SK-N-SH (cell line): Measurements from ENCODE around the gene ODAD3. TPM values are rescaled to one million over a fixed set of nuclear protein-coding genes. Genes with fewer than 3 reads are reported as not detected.

Source experiments
- CTCF ChIA-PET: fragments of 300-600, 350-600 bp; formaldehyde crosslinking; extraction: SDS; loops from one replicate; lab custom pipeline; 2021; lab: Yijun Ruan, JAX
- POLR2A ChIA-PET: fragments of 350-600 bp; sonication (Branson Sonifier 250); formaldehyde crosslinking; extraction: SDS; loops from one replicate; lab custom pipeline; 2020; ENCODE audit warnings: antibody characterized with exemption, inconsistent platforms; lab: Yijun Ruan, JAX
- DNase-seq: peaks from one replicate; pipeline ENCODE4 v3.0.0; 2012
- H2AFZ ChIP-seq: fragments of 200-600 bp; sonication (generic); 2 replicates; pipeline ENCODE4 v1.8.1; 2016; ENCODE audit warnings: antibody characterized with exemption, mild to moderate bottlenecking, low read depth
- H3F3A ChIP-seq: fragments of 200-600 bp; sonication (generic); replicated peaks from 2 replicates; pipeline ENCODE3; 2016; ENCODE audit warnings: antibody characterized with exemption, mild to moderate bottlenecking; ENCODE audit not compliant: insufficient read depth
- H3K27ac ChIP-seq, 2 experiments: fragments of 200-500 bp in 1 of 2; fragments of 200-600 bp in 1 of 2; sonication (Bioruptor generic) in 1 of 2; sonication (generic), shearing (Covaris generic) in 1 of 2; 2 replicates each; pipeline versions ENCODE4 v1.5.1 to v1.6.1; 2014 to 2016; ENCODE audit warnings: low read depth in 2 of 2, inconsistent platforms in 1 of 2, low read length in 1 of 2, mild to moderate bottlenecking in 1 of 2, mixed read lengths in 1 of 2
- H3K27me3 ChIP-seq: fragments of 200-600 bp; sonication (generic), shearing (Covaris generic); 2 replicates; pipeline ENCODE4 v1.6.1; 2016; ENCODE audit warnings: mixed run types; ENCODE audit not compliant: insufficient read depth
- H3K36me3 ChIP-seq, 2 experiments: fragments of 200-500 bp in 1 of 2; fragments of 200-600 bp in 1 of 2; sonication (Bioruptor generic) in 1 of 2; sonication (generic) in 1 of 2; replicated peaks in 1 of 2; 2 replicates each; pipeline versions ENCODE3 to v1.5.1; 2014 to 2016; ENCODE audit warnings: low read length in 1 of 2, mild to moderate bottlenecking in 1 of 2; ENCODE audit not compliant: insufficient read depth in 2 of 2, control insufficient read depth in 1 of 2
- H3K4me1 ChIP-seq, 2 experiments: fragments of 200-500 bp in 1 of 2; fragments of 200-600 bp in 1 of 2; sonication (Bioruptor generic) in 1 of 2; sonication (generic), shearing (Covaris generic) in 1 of 2; 2 replicates each; pipeline versions ENCODE4 v1.5.1 to v1.6.1; 2014 to 2016; ENCODE audit warnings: low read depth in 1 of 2, low read length in 1 of 2, mixed run types in 1 of 2; ENCODE audit not compliant: insufficient read depth in 2 of 2, control insufficient read depth in 1 of 2
- H3K4me2 ChIP-seq: fragments of 200-600 bp; sonication (generic), shearing (Covaris generic); 2 replicates; pipeline ENCODE4 v1.6.1; 2017; ENCODE audit warnings: mixed run types
- H3K4me3 ChIP-seq, 2 experiments: fragments of 200-500 bp in 1 of 2; fragments of 200-600 bp in 1 of 2; sonication (Bioruptor generic) in 1 of 2; sonication (generic), shearing (Covaris generic) in 1 of 2; 2 replicates each; pipeline versions ENCODE4 v1.5.1 to v1.8.1; 2014 to 2016; ENCODE audit warnings: low read depth in 2 of 2, inconsistent platforms in 1 of 2, low read length in 1 of 2, mild to moderate bottlenecking in 1 of 2, mixed read lengths in 1 of 2, moderate library complexity in 1 of 2
- H3K79me2 ChIP-seq: fragments of 200-600 bp; sonication (generic); 2 replicates; pipeline ENCODE4 v1.8.1; 2017; ENCODE audit warnings: mild to moderate bottlenecking; ENCODE audit not compliant: insufficient read depth
- H3K9ac ChIP-seq: fragments of 200-600 bp; sonication (generic); 2 replicates; pipeline ENCODE4 v1.6.1; 2017; ENCODE audit warnings: mixed run types
- H3K9me2 ChIP-seq: fragments of 200-600 bp; sonication (generic); 2 replicates; pipeline ENCODE4 v1.6.1; 2017; ENCODE audit warnings: mixed run types
- H3K9me3 ChIP-seq: fragments of 200-600 bp; sonication (generic); 2 replicates; pipeline ENCODE4 v1.6.1; 2017; ENCODE audit warnings: mixed run types, mild to moderate bottlenecking, moderate library complexity
- H4K20me1 ChIP-seq: fragments of 200-600 bp; sonication (generic); 2 replicates; pipeline ENCODE4 v1.6.1; 2017; ENCODE audit warnings: mild to moderate bottlenecking, mixed run types; ENCODE audit not compliant: insufficient read depth
- CHD2 ChIP-seq: fragments of 150-350 bp; IDR thresholded peaks from 2 replicates; pipeline ENCODE4 v1.6.1; 2018; ENCODE audit warnings: low read length; ENCODE audit not compliant: partially characterized antibody
- CTCF ChIP-seq: fragments of 200-600 bp; sonication (generic); IDR thresholded peaks from 2 replicates; pipeline ENCODE4 v1.6.1; 2017; ENCODE audit warnings: antibody characterized with exemption, mild to moderate bottlenecking, moderate library complexity
- ELF1 ChIP-seq: IDR thresholded peaks from 2 replicates; pipeline ENCODE4 v1.4.0; 2012
- EP300 ChIP-seq, 2 experiments: IDR thresholded peaks; 2 replicates each; pipeline versions ENCODE4 v1.4.0 to v1.6.1; 2012; ENCODE audit warnings: borderline replicate concordance in 1 of 2, low read depth in 1 of 2, low read length in 1 of 2
- EZH2phosphoT487 ChIP-seq: fragments of 200-600 bp; sonication (generic); IDR thresholded peaks from 2 replicates; pipeline ENCODE4 v1.6.1; 2017; ENCODE audit warnings: low read depth, mixed run types, mild to moderate bottlenecking, antibody characterized with exemption, moderate library complexity, borderline replicate concordance
- FOXJ3 ChIP-seq: sonication (generic); formaldehyde crosslinking; IDR thresholded peaks from 2 replicates; pipeline ENCODE4 v1.5.1; 2020; ENCODE audit warnings: mild to moderate bottlenecking, missing genetic modification reagents
- FOXM1 ChIP-seq: IDR thresholded peaks from 2 replicates; pipeline ENCODE4 v1.4.0; 2012; ENCODE audit warnings: low read depth, mild to moderate bottlenecking
- GABPA ChIP-seq: IDR thresholded peaks from 2 replicates; pipeline ENCODE4 v1.4.0; 2012; ENCODE audit warnings: low read depth, mild to moderate bottlenecking
- IRF3 ChIP-seq: fragments of 150-350 bp; IDR thresholded peaks from 2 replicates; pipeline ENCODE4 v1.6.1; 2016; ENCODE audit warnings: mild to moderate bottlenecking, low read depth, low read length
- NFIC ChIP-seq: IDR thresholded peaks from 2 replicates; pipeline ENCODE4 v1.4.0; 2012; ENCODE audit warnings: borderline replicate concordance
- NRF1 ChIP-seq: IDR thresholded peaks from 2 replicates; pipeline ENCODE4 v1.6.1; 2012; ENCODE audit warnings: low read depth, mild to moderate bottlenecking, low read length
- PBX3 ChIP-seq: IDR thresholded peaks from 2 replicates; pipeline ENCODE4; 2012
- POLR2AphosphoS5 ChIP-seq: IDR thresholded peaks from 2 replicates; pipeline ENCODE4 v1.6.1; 2012; ENCODE audit warnings: low read depth, low read length
- REST ChIP-seq: IDR thresholded peaks from 2 replicates; pipeline ENCODE4 v1.6.1; 2012; ENCODE audit warnings: mild to moderate bottlenecking, low read depth, low read length, moderate library complexity
- SIN3A ChIP-seq: IDR thresholded peaks from 2 replicates; pipeline ENCODE4 v1.6.1; 2012; ENCODE audit warnings: low read depth, mild to moderate bottlenecking, low read length, moderate library complexity, borderline replicate concordance
- TCF12 ChIP-seq: IDR thresholded peaks from 2 replicates; pipeline ENCODE4 v1.4.0; 2012
- TEAD4 ChIP-seq: IDR thresholded peaks from 2 replicates; pipeline ENCODE4 v1.4.0; 2012; ENCODE audit warnings: mild to moderate bottlenecking, borderline replicate concordance; ENCODE audit not compliant: insufficient read depth
- USF1 ChIP-seq: IDR thresholded peaks from 2 replicates; pipeline ENCODE4 v1.4.0; 2012; ENCODE audit warnings: low read depth, borderline replicate concordance
- ZBTB33 ChIP-seq: IDR thresholded peaks from 2 replicates; pipeline ENCODE4 v1.4.0; 2012; ENCODE audit warnings: low read depth, borderline replicate concordance
- WGBS: methylation state at CpG from one replicate; pipeline ENCODE4 v1.1.6; 2017; ENCODE audit warnings: low lambda C conversion rate; 5-methylcytosine and 5-hydroxymethylcytosine counted together
- polyA plus RNA-seq, 3 experiments: library from polyadenylated mRNA; depleted of rRNA; stranded (reverse); fragments of >200 nt; gene quantifications; 2 replicates each; pipeline ENCODE4 v1.2.3, GENCODE V29; 2012

The ODAD3 gene
- polyA plus RNA-seq, 1 of the 3 experiments (the other 2 are of a cell fraction) = 4.2 TPM

GRCh38 chr19:11400798-11401197 is 34.1 kb downstream of the ODAD3 start (continued):
- no peak for TF ChIP-seq FOXM1
- TF ChIP-seq, all 33 proteins: peak for 0

GRCh38 chr19:11399667-11400066 is 35.3 kb downstream of the ODAD3 start:
- Histone ChIP-seq H3K9ac (no peak overlapping the region), H3K79me2 (no peaks in the 10 kb centered on the region), H3F3A (no peaks in the 10 kb centered on the region), H3K36me3 (no peaks in the 10 kb centered on the region), H3K9me3 (no peaks in the 10 kb centered on the region), H3K4me2 (no peak overlapping the region), H3K27me3 (no peaks in the 10 kb centered on the region), H3K9me2 (no peaks in the 10 kb centered on the region), H3K27ac (no peak overlapping the region), H3K4me1 (no peaks in the 10 kb centered on the region)
- ChIA-PET CTCF (interaction anchor here (0.6 to 1.5 kb wide), 3 partner anchors 17 to 58 kb away, joined by 3 to 5 read pairs (median 3); partner anchors contain the start of gene RGL3), POLR2A (no interaction called here)
- no peak for DNase-seq
- TF ChIP-seq CTCF (no peak), PBX3 (no peak), CHD2 (no peak), EZH2phosphoT487 (no peak), TCF12 (no peak), ZBTB33 (no peak), EP300 (IDR thresholded peaks at IDR 0.05; ENCODE audit: borderline replicate concordance in 1 of 2, low read depth in 1 of 2, low read length in 1 of 2) (no peak), FOXJ3 (CRISPR knock-in tag) (no peak), SIN3A (no peak), IRF3 (no peak), NRF1 (no peak), REST (no peak), TEAD4 (no peak), NFIC (no peak), GABPA (no peak), POLR2AphosphoS5 (no peak), ELF1 (no peak), USF1 (no peak)
- TF ChIP-seq, all 33 proteins: peak for 0
- WGBS = 83% methylated on average over 2 of the region's 9 CpGs
- no peak overlapping the region for H2AFZ ChIP-seq
- H4K20me1 ChIP-seq = no peaks in the 10 kb centered on the region
- no peak overlapping the region for H3K4me3 ChIP-seq
